ENCODE measurements around the gene STH. TPM values are rescaled to one million over a fixed set of nuclear protein-coding genes. Genes with fewer than 3 reads are reported as not detected.

The STH gene
- total RNA-seq, 3 donors from 2014 or later = not detected

GRCh38 chr17:46023783-46024388, 24.8 kb downstream of the STH start:
- no peak overlapping the region for H3K4me3 ChIP-seq
- no peaks in the 10 kb centered on the region for H3K9me3 ChIP-seq
- intact Hi-C loops (cut with DNase I, micrococcal nuclease) = no loop called here
- no peak for DNase-seq
- TF ChIP-seq, protein P1, sequence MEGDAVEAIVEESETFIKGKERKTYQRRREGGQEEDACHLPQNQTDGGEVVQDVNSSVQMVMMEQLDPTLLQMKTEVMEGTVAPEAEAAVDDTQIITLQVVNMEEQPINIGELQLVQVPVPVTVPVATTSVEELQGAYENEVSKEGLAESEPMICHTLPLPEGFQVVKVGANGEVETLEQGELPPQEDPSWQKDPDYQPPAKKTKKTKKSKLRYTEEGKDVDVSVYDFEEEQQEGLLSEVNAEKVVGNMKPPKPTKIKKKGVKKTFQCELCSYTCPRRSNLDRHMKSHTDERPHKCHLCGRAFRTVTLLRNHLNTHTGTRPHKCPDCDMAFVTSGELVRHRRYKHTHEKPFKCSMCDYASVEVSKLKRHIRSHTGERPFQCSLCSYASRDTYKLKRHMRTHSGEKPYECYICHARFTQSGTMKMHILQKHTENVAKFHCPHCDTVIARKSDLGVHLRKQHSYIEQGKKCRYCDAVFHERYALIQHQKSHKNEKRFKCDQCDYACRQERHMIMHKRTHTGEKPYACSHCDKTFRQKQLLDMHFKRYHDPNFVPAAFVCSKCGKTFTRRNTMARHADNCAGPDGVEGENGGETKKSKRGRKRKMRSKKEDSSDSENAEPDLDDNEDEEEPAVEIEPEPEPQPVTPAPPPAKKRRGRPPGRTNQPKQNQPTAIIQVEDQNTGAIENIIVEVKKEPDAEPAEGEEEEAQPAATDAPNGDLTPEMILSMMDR (IDR thresholded peaks at IDR 0.05) = no peak
- no peaks in the 10 kb centered on the region for H3K4me1 ChIP-seq (ENCODE audit: low read depth)
- H3K36me3 ChIP-seq (ENCODE audit: low read depth) = no peaks in the 10 kb centered on the region
- no peak for ATAC-seq

GRCh38 chr17:46024590-46024989, 25.5 kb downstream of the STH start:
- no peaks in the 10 kb centered on the region for H3K4me1 ChIP-seq (ENCODE audit: low read depth)
- TF ChIP-seq, protein P1 (IDR thresholded peaks at IDR 0.05) = no peak
- ATAC-seq (no peak), DNase-seq (no peak)
- intact Hi-C loops (cut with DNase I, micrococcal nuclease) = no loop called here
- no peak overlapping the region for H3K4me3 ChIP-seq
- no peaks in the 10 kb centered on the region for H3K9me3 ChIP-seq
- H3K36me3 ChIP-seq (ENCODE audit: low read depth) = no peaks in the 10 kb centered on the region

DNA sequence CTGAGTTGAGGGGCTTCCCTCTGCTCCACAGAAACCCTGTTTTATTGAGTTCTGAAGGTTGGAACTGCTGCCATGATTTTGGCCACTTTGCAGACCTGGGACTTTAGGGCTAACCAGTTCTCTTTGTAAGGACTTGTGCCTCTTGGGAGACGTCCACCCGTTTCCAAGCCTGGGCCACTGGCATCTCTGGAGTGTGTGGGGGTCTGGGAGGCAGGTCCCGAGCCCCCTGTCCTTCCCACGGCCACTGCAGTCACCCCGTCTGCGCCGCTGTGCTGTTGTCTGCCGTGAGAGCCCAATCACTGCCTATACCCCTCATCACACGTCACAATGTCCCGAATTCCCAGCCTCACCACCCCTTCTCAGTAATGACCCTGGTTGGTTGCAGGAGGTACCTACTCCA, 26.0 kb downstream of the STH start:
- Histone ChIP-seq H3K36me3 (ENCODE audit: low read depth) (no peaks in the 10 kb centered on the region), H3K9me3 (no peaks in the 10 kb centered on the region), H3K4me3 (no peak overlapping the region), H3K4me1 (ENCODE audit: low read depth) (no peaks in the 10 kb centered on the region)
- TF ChIP-seq, protein P1 (IDR thresholded peaks at IDR 0.05) = no peak
- intact Hi-C loops (cut with DNase I, micrococcal nuclease) = no loop called here
- ATAC-seq = no peak
- no peak for DNase-seq

DNA sequence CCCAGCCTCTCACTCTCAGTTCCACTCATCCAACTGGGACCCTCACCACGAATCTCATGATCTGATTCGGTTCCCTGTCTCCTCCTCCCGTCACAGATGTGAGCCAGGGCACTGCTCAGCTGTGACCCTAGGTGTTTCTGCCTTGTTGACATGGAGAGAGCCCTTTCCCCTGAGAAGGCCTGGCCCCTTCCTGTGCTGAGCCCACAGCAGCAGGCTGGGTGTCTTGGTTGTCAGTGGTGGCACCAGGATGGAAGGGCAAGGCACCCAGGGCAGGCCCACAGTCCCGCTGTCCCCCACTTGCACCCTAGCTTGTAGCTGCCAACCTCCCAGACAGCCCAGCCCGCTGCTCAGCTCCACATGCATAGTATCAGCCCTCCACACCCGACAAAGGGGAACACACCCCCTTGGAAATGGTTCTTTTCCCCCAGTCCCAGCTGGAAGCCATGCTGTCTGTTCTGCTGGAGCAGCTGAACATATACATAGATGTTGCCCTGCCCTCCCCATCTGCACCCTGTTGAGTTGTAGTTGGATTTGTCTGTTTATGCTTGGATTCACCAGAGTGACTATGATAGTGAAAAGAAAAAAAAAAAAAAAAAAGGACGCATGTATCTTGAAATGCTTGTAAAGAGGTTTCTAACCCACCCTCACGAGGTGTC, 26.6 kb downstream of the STH start:
- H3K9me3 ChIP-seq = no peaks in the 10 kb centered on the region
- no peak for DNase-seq
- no peak overlapping the region for H3K4me3 ChIP-seq
- no peaks in the 10 kb centered on the region for H3K4me1 ChIP-seq (ENCODE audit: low read depth)
- intact Hi-C loops (cut with DNase I, micrococcal nuclease) = no loop called here
- H3K36me3 ChIP-seq (ENCODE audit: low read depth) = no peaks in the 10 kb centered on the region
- TF ChIP-seq, protein P1 (IDR thresholded peaks at IDR 0.05) = no peak
- no peak for ATAC-seq

- no peaks in the 10 kb centered on the region for H3K4me1 ChIP-seq (ENCODE audit: low read depth)
- intact Hi-C loops (cut with DNase I, micrococcal nuclease) = no loop called here
- peak; percentile 18 for ATAC-seq
- TF ChIP-seq, protein P1 (IDR thresholded peaks at IDR 0.05) = no peak
- H3K4me3 ChIP-seq = no peak overlapping the region
- no peaks in the 10 kb centered on the region for H3K9me3 ChIP-seq
- no peak for DNase-seq
- no peaks in the 10 kb centered on the region for H3K36me3 ChIP-seq (ENCODE audit: low read depth)
These were observed 27.4 kb downstream of the STH start for GRCh38 chr17:46026166-46027047.

All from mucosa of descending colon (tissue), 3 donors.